ENCODE results near the gene ESD.

DNA sequence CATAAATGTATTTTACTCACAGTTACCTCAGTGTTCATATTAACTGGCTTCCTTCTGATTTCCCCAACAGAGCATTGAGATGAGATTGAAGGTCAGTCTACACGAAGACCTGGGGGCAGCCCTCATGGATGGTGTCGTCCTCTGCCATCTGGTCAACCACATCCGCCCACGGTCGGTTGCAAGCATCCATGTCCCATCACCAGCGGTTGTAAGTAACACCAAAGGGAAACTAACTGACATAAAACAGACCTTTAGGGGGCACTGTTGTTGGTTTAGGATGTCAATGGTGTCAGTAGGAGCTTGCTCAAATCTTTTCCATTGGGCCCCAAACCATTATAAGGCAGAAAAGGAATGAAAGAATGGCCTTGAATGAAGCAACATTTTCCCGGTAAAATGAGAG is 68.2 kb downstream of the ESD start:
- TF ChIP-seq, protein P1, sequence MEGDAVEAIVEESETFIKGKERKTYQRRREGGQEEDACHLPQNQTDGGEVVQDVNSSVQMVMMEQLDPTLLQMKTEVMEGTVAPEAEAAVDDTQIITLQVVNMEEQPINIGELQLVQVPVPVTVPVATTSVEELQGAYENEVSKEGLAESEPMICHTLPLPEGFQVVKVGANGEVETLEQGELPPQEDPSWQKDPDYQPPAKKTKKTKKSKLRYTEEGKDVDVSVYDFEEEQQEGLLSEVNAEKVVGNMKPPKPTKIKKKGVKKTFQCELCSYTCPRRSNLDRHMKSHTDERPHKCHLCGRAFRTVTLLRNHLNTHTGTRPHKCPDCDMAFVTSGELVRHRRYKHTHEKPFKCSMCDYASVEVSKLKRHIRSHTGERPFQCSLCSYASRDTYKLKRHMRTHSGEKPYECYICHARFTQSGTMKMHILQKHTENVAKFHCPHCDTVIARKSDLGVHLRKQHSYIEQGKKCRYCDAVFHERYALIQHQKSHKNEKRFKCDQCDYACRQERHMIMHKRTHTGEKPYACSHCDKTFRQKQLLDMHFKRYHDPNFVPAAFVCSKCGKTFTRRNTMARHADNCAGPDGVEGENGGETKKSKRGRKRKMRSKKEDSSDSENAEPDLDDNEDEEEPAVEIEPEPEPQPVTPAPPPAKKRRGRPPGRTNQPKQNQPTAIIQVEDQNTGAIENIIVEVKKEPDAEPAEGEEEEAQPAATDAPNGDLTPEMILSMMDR (IDR thresholded peaks at IDR 0.05) = no peak
- no peak for TF ChIP-seq POLR2A (IDR thresholded peaks at IDR 0.05)
